Jurkat, Clone E6-1 (cell line): Measurements from ENCODE around the gene MED27.
"Not testable (repeated sequence)": the region's sequence is repeated elsewhere in the genome, so short reads cannot be mapped to it uniquely, and the experiment has no call there.

ENCODE experiments used
- DNase-seq: peaks from one replicate; pipeline ENCODE4 v3.0.0-alpha.2; 2011; ENCODE audit warnings: low read depth, low spot score
- H3K4me3 ChIP-seq: 2 replicates; pipeline ENCODE4 v1.5.1; 2011; ENCODE audit warnings: mild to moderate bottlenecking, low read length, control low read depth, moderate library complexity

The MED27 gene

GRCh38 chr9:131959056-131959455 is 120.6 kb downstream of the MED27 start:
- DNase-seq = no peak
- no peak overlapping the region for H3K4me3 ChIP-seq

GRCh38 chr9:131954299-131954698 is 125.4 kb downstream of the MED27 start:
- DNase-seq = no peak
- no peak overlapping the region for H3K4me3 ChIP-seq

DNA sequence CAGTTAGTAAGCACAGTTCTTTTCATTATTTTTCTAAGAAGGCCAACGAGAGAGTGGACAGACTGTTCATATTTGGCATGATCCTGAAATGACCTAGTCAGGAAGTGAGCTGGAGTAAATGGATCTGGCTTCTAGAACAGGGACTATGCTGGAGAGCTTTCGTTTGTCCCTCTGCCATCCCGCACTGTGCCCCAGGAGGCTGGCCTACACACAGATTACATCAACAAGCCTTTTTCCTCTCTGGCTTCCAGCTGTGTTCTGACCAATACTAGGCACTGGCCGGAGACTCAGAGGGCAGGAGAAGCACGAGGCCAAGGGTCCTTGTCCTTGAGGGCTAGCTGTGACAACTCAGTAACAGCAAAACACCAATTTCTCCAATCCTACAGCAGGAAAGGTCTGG is 127.8 kb downstream of the MED27 start:
- H3K4me3 ChIP-seq = no peak overlapping the region
- no peak for DNase-seq

- no peak for DNase-seq
- no peak overlapping the region for H3K4me3 ChIP-seq
These were observed 128.5 kb downstream of the MED27 start for GRCh38 chr9:131951155-131951554.

DNA sequence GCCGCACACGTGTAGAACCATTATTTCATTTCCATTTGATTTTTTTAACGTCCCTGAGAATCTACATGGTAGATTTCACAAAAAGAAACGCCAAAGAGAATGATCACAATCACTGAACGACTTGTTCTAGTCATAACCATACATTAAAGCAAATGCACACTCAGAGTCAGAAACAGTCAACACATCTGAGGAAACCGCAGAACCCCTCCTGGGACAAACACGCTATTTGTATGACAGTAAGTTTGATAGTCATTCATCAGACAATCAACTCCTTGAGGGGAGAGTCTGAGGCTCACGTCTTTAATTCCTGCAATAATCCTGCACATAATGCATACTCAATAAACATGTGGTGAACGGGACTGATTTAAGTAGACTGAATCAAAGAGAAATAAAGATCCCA is 129.2 kb downstream of the MED27 start:
- H3K4me3 ChIP-seq = no peak overlapping the region
- DNase-seq = no peak

- no peak for DNase-seq
- H3K4me3 ChIP-seq = no peak overlapping the region
These were observed 133.5 kb downstream of the MED27 start for GRCh38 chr9:131946180-131946579.

- DNase-seq = no peak
- H3K4me3 ChIP-seq = no peak overlapping the region
These were observed 136.3 kb downstream of the MED27 start for GRCh38 chr9:131943351-131943841.

DNA sequence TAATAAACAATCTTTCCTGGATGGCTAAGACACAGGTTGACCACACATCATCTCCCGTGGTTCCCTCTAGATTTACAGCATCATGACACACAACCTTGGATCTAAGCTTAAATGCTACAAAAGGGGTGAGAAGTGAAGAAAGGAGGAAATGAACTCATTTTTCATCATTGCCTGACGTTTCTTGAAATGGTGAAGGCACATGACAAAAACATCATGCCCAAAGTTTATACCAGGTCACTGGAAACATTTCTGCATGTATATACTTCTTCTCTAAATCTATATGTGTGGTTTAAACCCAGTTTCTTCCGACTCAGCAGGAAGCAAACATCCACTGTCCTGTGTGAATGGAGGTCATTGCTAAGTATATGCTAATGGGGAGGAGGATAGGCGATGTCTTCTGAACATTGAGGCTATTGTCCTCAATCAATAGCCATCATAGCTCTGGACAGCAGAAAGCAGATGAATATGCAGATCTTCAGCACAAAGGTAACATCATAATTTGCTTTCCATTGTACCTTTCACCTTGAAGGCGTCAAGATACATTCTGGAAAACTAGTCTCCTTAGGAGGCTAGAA is 137.4 kb downstream of the MED27 start:
- DNase-seq = no peak

DNA sequence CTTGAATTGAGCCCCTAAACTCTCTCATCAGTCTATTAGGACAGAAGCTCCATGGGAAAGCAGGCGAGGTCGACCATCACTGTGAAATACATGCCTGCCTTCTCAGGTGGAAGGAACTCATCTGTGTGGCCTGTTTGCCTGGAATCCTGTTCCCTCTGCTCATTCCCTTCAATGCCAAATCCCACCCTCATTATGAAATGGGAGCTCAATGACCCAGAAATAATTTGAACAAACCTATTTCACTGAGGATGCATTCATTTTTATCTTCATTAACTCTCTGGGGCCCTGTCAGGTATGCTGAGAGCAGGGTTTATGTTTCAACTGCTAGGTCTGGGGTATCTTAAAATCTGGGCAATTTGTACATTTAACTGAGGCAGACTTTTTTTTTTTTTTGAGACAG is 142.2 kb downstream of the MED27 start:
- no peak overlapping the region for H3K4me3 ChIP-seq
- DNase-seq = no peak

More for the DNA sequence above, 137.4 kb downstream of the MED27 start:
- no peak overlapping the region for H3K4me3 ChIP-seq

DNA sequence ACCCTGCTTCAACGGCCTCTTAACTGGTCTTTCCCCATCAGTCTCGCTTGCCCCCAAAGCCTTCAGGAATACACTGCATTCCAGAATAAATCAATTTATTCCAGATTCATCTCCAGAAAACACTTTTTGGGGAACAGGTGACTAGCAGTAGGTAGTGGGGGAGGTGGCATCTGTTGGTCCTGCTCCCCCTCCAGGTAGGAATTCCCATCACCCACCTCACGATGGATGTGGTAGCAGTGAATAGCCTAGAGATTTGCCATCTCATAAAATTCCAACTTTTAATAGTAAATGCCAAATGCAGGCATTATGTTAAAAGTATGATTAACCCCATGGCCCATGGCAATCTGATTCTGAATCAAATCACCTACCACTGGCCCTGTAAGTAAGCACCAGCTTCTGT is 142.7 kb downstream of the MED27 start:
- no peak for DNase-seq

DNA sequence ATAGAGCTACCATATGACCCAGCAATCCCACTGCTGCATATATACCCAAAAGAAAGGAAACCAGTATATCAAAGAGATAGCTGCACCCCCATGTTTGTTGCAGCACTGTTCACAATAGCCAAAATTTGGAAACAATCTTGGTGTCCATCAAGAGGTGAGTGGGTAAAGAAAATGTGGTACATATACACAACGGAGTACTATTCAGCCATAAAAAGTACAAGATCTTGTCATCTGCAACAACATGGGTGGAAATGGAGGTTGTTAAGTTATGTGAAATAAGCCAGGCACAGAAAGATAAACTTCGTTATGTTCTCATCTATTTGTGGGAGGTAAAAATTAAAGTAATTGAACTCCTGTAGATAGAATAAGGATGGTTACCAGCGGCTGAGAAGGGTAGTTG is 145.0 kb downstream of the MED27 start:
- no peak overlapping the region for H3K4me3 ChIP-seq
- DNase-seq = no peak

More for the DNA sequence above, 142.7 kb downstream of the MED27 start:
- no peak overlapping the region for H3K4me3 ChIP-seq

DNA sequence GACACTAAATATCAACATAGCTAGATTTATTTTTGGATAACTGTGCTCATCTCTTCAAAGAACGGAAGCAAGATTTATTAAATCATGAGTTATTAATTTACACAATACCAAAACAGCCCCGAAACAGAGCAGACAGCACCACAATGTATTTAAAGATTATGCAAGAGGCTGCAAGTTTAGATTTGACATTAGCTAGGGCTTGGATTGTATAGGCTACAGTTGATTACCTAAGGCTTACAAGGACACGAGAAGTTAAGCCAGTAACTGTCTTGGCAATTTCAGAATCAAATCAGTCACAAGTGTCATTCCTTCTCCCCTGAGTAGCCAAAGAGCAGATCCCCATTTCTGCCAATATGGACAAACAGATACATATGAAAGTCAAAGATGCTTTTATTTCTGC is 152.6 kb downstream of the MED27 start:
- H3K4me3 ChIP-seq = no peak overlapping the region
- no peak for DNase-seq

DNA sequence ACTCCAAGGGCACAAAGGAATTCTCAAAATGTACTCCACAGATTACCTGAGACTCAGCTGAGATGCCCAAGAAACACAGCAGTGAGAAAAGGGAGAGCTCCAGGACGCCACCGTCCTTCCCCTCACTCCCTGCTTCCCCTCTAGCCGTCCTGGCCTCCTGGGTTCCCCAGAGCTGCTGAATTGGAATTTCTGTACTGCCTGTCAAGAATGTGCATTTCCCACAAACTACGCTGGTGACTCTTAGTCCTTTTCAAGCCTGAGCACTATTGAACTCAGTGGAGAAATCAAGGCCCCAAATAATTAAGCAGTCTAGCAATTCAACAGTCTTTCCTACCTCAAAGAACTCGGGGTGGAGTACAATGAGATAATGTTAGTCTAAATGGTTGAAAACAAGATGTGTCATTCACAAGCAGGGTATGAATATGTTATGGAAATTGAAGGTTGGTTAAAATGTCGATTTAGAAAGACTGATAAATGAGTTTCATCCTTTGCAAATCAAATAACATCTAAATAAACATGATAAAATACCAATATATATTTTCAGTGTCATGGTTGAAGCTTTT is 153.2 kb downstream of the MED27 start:
- no peak overlapping the region for H3K4me3 ChIP-seq
- no peak for DNase-seq

DNA sequence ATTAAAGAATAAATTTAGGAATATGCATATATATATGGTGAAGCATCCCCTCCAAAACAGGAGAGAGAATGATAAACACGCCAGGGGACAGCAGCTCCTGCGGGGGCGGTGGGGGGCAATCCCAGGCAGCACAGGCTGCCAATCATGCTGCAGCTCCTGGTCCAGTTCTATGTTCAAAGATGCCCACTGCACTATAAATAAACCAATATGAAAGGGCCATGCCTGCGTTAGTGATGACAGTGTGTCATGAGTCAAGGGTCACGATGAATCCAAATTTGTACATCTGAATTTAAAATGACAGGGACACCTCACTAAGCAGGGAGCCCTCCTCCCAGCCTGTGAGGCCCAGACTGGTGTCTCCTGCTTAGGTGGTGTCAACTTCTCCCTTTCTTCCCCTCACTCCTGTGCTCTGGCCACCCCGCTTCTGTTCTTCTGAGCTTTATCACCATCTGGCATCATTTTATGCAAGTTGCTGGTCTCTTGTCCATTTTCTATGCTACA is 153.9 kb downstream of the MED27 start:
- no peak for DNase-seq
- H3K4me3 ChIP-seq = no peak overlapping the region

DNA sequence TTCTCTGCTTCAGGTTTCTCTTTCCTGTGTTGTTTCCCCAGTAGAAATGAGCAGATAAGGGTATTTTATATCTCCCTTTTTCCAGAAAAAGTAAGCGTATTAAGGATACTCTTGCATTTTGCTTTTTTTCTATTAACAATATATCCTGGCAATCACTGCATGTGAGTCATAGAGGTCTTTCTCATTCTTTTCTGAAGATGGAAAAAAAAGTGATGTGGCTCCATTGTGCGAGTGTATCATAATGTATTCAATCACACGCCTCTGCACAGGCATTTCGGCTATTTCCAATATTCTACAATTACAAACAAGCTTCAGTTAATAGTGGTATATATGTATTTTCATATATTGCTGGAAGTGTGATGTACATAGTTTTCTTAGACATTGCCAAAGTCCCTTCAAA is 155.9 kb downstream of the MED27 start:
- no peak overlapping the region for H3K4me3 ChIP-seq
- no peak for DNase-seq

GRCh38 chr9:131923132-131923671 is 156.5 kb downstream of the MED27 start:
- no peak overlapping the region for H3K4me3 ChIP-seq
- DNase-seq = no peak

GRCh38 chr9:131921635-131922034 is 158.0 kb downstream of the MED27 start:
- H3K4me3 ChIP-seq, DNase-seq: not testable (repeated sequence)

GRCh38 chr9:131919216-131919615 is 160.5 kb downstream of the MED27 start:
- H3K4me3 ChIP-seq = no peak overlapping the region
- DNase-seq = no peak

- DNase-seq = peak; percentile 10
- no peak overlapping the region for H3K4me3 ChIP-seq
These were observed 161.2 kb downstream of the MED27 start for GRCh38 chr9:131918481-131918880.

DNA sequence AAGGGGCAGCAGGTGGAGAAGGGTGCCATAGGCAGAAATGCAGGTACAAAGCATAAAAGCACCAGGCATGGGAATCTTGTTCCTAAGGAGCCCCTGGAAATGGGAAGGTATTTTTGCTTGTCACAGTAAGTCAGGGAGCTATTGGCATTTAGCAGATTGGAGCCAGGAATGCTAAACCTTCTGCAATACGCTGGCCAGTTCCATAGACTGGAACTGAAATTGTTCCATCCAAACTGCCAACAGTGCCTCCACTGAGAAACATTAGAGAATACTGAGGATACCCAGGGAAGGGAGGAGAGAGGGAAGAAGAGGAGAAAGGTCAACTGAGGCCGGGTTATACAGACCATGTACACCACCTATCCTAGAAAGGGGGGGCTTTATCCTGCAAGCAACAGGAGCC is 162.7 kb downstream of the MED27 start:
- DNase-seq = no peak
- no peak overlapping the region for H3K4me3 ChIP-seq

DNA sequence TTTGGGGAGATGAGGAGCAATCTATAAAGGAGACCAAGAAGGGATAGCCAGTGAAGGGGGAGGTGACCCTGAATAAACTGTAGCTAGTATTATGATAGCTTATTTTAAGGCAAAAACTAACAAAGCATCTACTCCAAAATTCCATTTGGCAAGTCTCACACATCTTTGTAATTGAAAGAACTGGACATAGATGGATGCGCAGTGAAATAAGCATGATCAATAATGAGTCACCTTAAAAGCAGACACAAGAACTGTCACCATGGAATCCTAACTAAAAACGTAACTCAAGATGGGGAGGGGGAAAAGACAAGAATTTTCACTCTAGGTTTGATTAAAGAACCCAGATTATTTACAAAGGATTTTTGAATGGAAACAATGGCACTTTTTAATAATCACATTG is 164.5 kb downstream of the MED27 start:
- no peak for DNase-seq
- no peak overlapping the region for H3K4me3 ChIP-seq
